Femur (tissue), 1 donor: ENCODE data around the gene ZNF441.
"Not testable (repeated sequence)": the region's sequence is repeated elsewhere in the genome, so short reads cannot be mapped to it uniquely, and the experiment has no call there.

Source experiments
- DNase-seq: peaks from one replicate; pipeline ENCODE4 v3.0.0-alpha.2; 2017

Gene ZNF441

GRCh38 chr19:11781295-11782057 is 14.7 kb downstream of the ZNF441 start:
- DNase-seq: no peak

- DNase-seq: no peak
Observed at GRCh38 chr19:11783767-11784166, 17.0 kb downstream of the ZNF441 start.

GRCh38 chr19:11784356-11784755 is 17.6 kb downstream of the ZNF441 start:
- no peak for DNase-seq

- DNase-seq: no peak
Observed at GRCh38 chr19:11787536-11787935, 20.7 kb downstream of the ZNF441 start.

GRCh38 chr19:11792942-11793341 is 26.1 kb downstream of the ZNF441 start:
- DNase-seq: no peak

- DNase-seq: peak; percentile 91
Observed at GRCh38 chr19:11797491-11797890, 30.7 kb downstream of the ZNF441 start.

GRCh38 chr19:11798391-11799330 is 31.9 kb downstream of the ZNF441 start, which contains the start of gene ZNF491:
Gene ZNF491 (plus strand): TSS chr19:11798523. CDS start chr19:11805954, 7,431 bp downstream.
- DNase-seq: peak; percentile 93

- DNase-seq: no peak
Observed at GRCh38 chr19:11806354-11807098, 39.7 kb downstream of the ZNF441 start.

GRCh38 chr19:11807099-11807380 is 40.2 kb downstream of the ZNF441 start:
- DNase-seq: no peak

GRCh38 chr19:11813703-11814028 is 46.9 kb downstream of the ZNF441 start:
- no peak for DNase-seq

GRCh38 chr19:11814029-11814699 is 47.4 kb downstream of the ZNF441 start, which contains the start of gene ZNF440:
Gene ZNF440 (plus strand): TSS chr19:11814273. CDS start chr19:11814448, 175 bp downstream.
- peak; percentile 97 for DNase-seq

- no peak for DNase-seq
Observed at GRCh38 chr19:11814700-11815035, 47.9 kb downstream of the ZNF441 start.

- no peak for DNase-seq
Observed at GRCh38 chr19:11821474-11822109, 54.8 kb downstream of the ZNF441 start.

GRCh38 chr19:11828957-11829876 is 62.4 kb downstream of the ZNF441 start:
- DNase-seq: not testable (repeated sequence)

- no peak for DNase-seq
Observed at GRCh38 chr19:11832253-11832912, 65.6 kb downstream of the ZNF441 start.

GRCh38 chr19:11833541-11833940 is 66.7 kb downstream of the ZNF441 start:
- no peak for DNase-seq
